GM12878 (cell line): Measurements from ENCODE around the gene RSRC1. TPM values are rescaled to one million over a fixed set of nuclear protein-coding genes. Genes with fewer than 3 reads are reported as not detected.

Experiments
- ATAC-seq: fragments of 200-7000 bp; cut with Tn5 transposase; 3 replicates; pipeline ENCODE4 v1.9.1; 2020; ENCODE audit warnings: mild to moderate bottlenecking, moderate library complexity
- BruUV-seq: library from RNA; stranded (reverse); fragments of 400-500 nt; replicated peaks from 2 replicates; lab custom pipeline; 2021; lab: Mats Ljungman, UMichigan
- CTCF ChIA-PET: fragments of 300-600 bp; sonication (Branson Sonifier 250); formaldehyde crosslinking; extraction: SDS; loops from one replicate; lab custom pipeline; 2021; ENCODE audit warnings: inconsistent platforms; lab: Yijun Ruan, JAX
- POLR2A ChIA-PET: fragments of 350-600 bp; formaldehyde crosslinking; extraction: SDS; loops from one replicate; lab custom pipeline; 2021; ENCODE audit warnings: inconsistent platforms; lab: Charles Lee
- RAD21 ChIA-PET: fragments of 300-600 bp; sonication (Branson Sonifier 250); formaldehyde crosslinking; loops from one replicate; lab custom pipeline; 2023; ENCODE audit warnings: antibody characterized with exemption; ENCODE audit not compliant: unreplicated experiment; lab: Charles Lee
- SMC1A ChIA-PET: fragments of 300-600 bp; sonication (Branson Sonifier 250); formaldehyde crosslinking; loops from one replicate; lab custom pipeline; 2023; ENCODE audit not compliant: unreplicated experiment, uncharacterized antibody; lab: Charles Lee
- DNase-seq: peaks from one replicate; pipeline ENCODE4 v3.0.0-alpha.2; 2011; ENCODE audit warnings: low read depth, low spot score
- FAIRE-seq: peaks from 3 replicates; lab custom pipeline; 2011; peaks lifted over from hg19 to GRCh38; lab: Jason Lieb, UNC
- H2AFZ ChIP-seq: 2 replicates; pipeline ENCODE4 v1.6.0; 2011; ENCODE audit warnings: low read depth, low read length, control low read depth; ENCODE audit not compliant: control insufficient read depth
- H3K27ac ChIP-seq: 2 replicates; pipeline ENCODE4 v1.5.1; 2011; ENCODE audit warnings: control low read depth; ENCODE audit not compliant: control insufficient read depth, insufficient read depth
- H3K27me3 ChIP-seq, 2 experiments: replicated peaks in 1 of 2; 2 replicates each; pipeline versions ENCODE4 v1.6.0 to v1.6.1; 2011; ENCODE audit warnings: low read length in 1 of 2; ENCODE audit not compliant: control insufficient read depth in 2 of 2, insufficient read depth in 2 of 2
- H3K36me3 ChIP-seq, 2 experiments: 2 replicates each; pipeline ENCODE4 v1.5.1; 2011; ENCODE audit warnings: low read length in 1 of 2; ENCODE audit not compliant: control insufficient read depth in 2 of 2, insufficient read depth in 2 of 2
- H3K4me1 ChIP-seq: 2 replicates; pipeline ENCODE4 v1.6.1; 2011; ENCODE audit warnings: mild to moderate bottlenecking, low read length, moderate library complexity, mixed read lengths; ENCODE audit not compliant: control insufficient read depth, insufficient read depth
- H3K4me2 ChIP-seq: 2 replicates; pipeline ENCODE4 v1.6.0; 2011; ENCODE audit warnings: control low read depth; ENCODE audit not compliant: control insufficient read depth, insufficient read depth
- H3K4me3 ChIP-seq: fragments of 200-600 bp; sonication (generic); 2 replicates; pipeline ENCODE4 v1.5.1; 2016
- H3K79me2 ChIP-seq: 2 replicates; pipeline ENCODE4 v1.6.0; 2011; ENCODE audit warnings: low read length; ENCODE audit not compliant: control insufficient read depth, insufficient read depth
- H3K9ac ChIP-seq: 2 replicates; pipeline ENCODE4 v1.8.0; 2011; ENCODE audit warnings: low read length, control low read depth, mixed read lengths; ENCODE audit not compliant: control insufficient read depth, insufficient read depth
- H3K9me3 ChIP-seq: replicated peaks from 3 replicates; pipeline ENCODE4 v1.5.1; 2011; ENCODE audit warnings: mild to moderate bottlenecking, low read length; ENCODE audit not compliant: control insufficient read depth, insufficient read depth
- H4K20me1 ChIP-seq: 2 replicates; pipeline ENCODE4 v1.6.0; 2011; ENCODE audit not compliant: control insufficient read depth, insufficient read depth
- ASH2L ChIP-seq: fragments of 300-600, 200-600 bp; sonication (generic); IDR thresholded peaks from 2 replicates; pipeline ENCODE4 v1.6.1; 2017; ENCODE audit warnings: low read depth, mild to moderate bottlenecking, borderline replicate concordance
- CBX3 ChIP-seq: fragments of 200-600 bp; sonication (generic); IDR thresholded peaks from 2 replicates; pipeline ENCODE4 v1.6.1; 2016; ENCODE audit warnings: low read depth, borderline replicate concordance
- HDAC6 ChIP-seq: fragments of 200-600 bp; sonication (generic); IDR thresholded peaks from one replicate; pipeline ENCODE4 v1.8.0; 2017; ENCODE audit warnings: antibody characterized with exemption; ENCODE audit not compliant: unreplicated experiment
- HDGF ChIP-seq: fragments of 450-650 bp; IDR thresholded peaks from 2 replicates; pipeline ENCODE4 v1.6.1; 2016; ENCODE audit warnings: antibody characterized with exemption
- MYC ChIP-seq: IDR thresholded peaks from 2 replicates; pipeline ENCODE4 v1.6.1; 2011; ENCODE audit warnings: mild to moderate bottlenecking, low read length, moderate library complexity, inconsistent platforms; ENCODE audit not compliant: insufficient read depth, insufficient replicate concordance, insufficient read length, severe bottlenecking
- POU2F2 ChIP-seq: IDR thresholded peaks from 3 replicates; pipeline ENCODE4 v1.6.1; 2011; ENCODE audit warnings: low read depth, mild to moderate bottlenecking, low read length, borderline replicate concordance
- SREBF2 ChIP-seq: IDR thresholded peaks from 2 replicates; pipeline ENCODE4 v1.6.1; 2012; ENCODE audit warnings: mild to moderate bottlenecking, low read length
- TBL1XR1 ChIP-seq: IDR thresholded peaks from 2 replicates; pipeline ENCODE4 v1.6.1; 2012; ENCODE audit warnings: low read depth, low read length, improper control_type of control experiment
- TCF3 ChIP-seq: IDR thresholded peaks from 2 replicates; pipeline ENCODE4 v1.6.1; 2012; ENCODE audit warnings: low read depth, mild to moderate bottlenecking, low read length, borderline replicate concordance; ENCODE audit not compliant: insufficient read depth
- WGBS: methylation state at CpG from one replicate; pipeline ENCODE4 v1.1.6; 2016; ENCODE audit warnings: low lambda C conversion rate; ENCODE audit not compliant: insufficient replicate concordance, insufficient coverage; ENCODE audit errors: missing lambda C conversion rate; 5-methylcytosine and 5-hydroxymethylcytosine counted together
- in situ Hi-C: fragments of 300-500 bp; cut with MboI; formaldehyde crosslinking; loops from 9 replicates; pipeline ENCODE4 v1.14.3; 2018; ENCODE audit warnings: mixed read lengths
- intact Hi-C: fragments of 100-400 bp; cut with micrococcal nuclease; formaldehyde crosslinking; loops from one replicate; pipeline ENCODE4 v1.14.2; 2022; ENCODE audit not compliant: unreplicated experiment
- polyA plus RNA-seq, 11 experiments: library from polyadenylated mRNA; depleted of rRNA in 4 of 11; unstranded in 6 of 11; stranded (reverse) in 5 of 11; fragments of >200 nt; fragmentation: Nextera tagmentation in 4 of 11; fragmentation: Illumina TruSeq in 1 of 11; extraction: Ambion mirVana in 4 of 11; extraction: Trizol in 1 of 11; gene quantifications; 1 replicate in 1 of 11; 2 replicates in 10 of 11; pipeline versions ENCODE4 v1.2.1 to v1.2.3, GENCODE V29; 2011 to 2016; ENCODE audit warnings: inconsistent platforms in 2 of 11, missing spikeins in 2 of 11, low read depth in 1 of 11
- total RNA-seq, 4 experiments: library from RNA; depleted of rRNA in 3 of 4; stranded (reverse); fragments of >200 nt in 3 of 4; fragmentation: Illumina TruSeq in 1 of 4; extraction: Trizol in 1 of 4; gene quantifications; 2 replicates each; pipeline versions ENCODE4 v1.2.1 to v1.2.3, GENCODE V29; 2013 to 2021
- TF ChIP-seq, protein P1 (sequence below): IDR thresholded peaks from 2 replicates; pipeline ENCODE4 v1.6.1; 2011; ENCODE audit warnings: low read depth, low read length, improper control_type of control experiment, borderline replicate concordance
- TF ChIP-seq, protein P2 (sequence below): fragments of 450-650 bp; IDR thresholded peaks from 2 replicates; pipeline ENCODE4 v1.6.1; 2018; ENCODE audit warnings: mild to moderate bottlenecking, low read depth, moderate library complexity; ENCODE audit not compliant: partially characterized antibody

Gene RSRC1
- total and polyA plus RNA-seq, 10 of the 15 experiments (the other 5 are each of a cell fraction or from before 2014, with no cell fraction given), result 16.4 to 85.9 (median 42.0) TPM

DNA sequence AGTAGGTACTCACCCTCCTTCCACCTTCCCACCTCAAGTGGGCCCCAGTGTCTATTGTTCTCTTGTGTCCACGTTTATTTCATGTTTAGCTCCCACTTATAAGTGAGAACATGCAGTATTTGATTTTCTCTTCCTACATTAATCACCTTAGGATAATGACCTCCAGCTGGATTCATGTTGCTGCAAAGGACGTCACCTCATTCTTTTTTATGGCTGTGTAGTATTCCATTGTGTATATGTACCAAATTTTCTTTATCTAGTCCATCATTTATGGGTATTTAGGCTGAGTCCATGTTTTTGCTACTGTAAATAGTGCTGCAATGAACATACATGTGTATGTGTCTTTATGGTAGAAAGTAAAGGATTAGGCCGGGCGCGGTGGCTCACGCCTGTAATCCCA is 455.2 kb downstream of the RSRC1 start (continued):
- no peak for TF ChIP-seq MYC
- TF ChIP-seq SREBF2, result no peak

DNA sequence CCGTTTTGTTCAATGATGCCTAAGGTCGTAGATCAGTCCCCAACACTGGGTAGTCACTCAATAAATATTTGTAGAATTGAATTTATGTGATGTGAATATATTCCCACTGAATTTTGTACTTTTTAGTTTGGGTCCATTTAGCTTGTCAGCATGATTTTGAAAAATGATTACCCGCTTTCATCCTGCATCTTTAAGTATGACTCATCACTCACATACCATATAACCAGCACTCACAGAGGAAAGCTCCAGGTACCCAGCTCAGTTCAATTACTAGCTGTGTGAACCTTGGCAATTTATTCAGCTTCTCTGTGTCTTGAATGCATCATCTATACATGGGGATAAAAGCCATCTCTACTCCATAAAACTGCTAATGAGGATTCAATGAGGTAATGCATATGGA is 458.9 kb downstream of the RSRC1 start:
- no peak overlapping the region for H2AFZ ChIP-seq
- intact Hi-C loops, result no loop called here
- H3K4me1 ChIP-seq, result no peaks in the 10 kb centered on the region
- RAD21 ChIA-PET, result no interaction called here
- no peaks in the 10 kb centered on the region for H4K20me1 ChIP-seq
- POLR2A ChIA-PET, result no interaction called here
- CTCF ChIA-PET, result interaction anchor here (0.6 to 0.8 kb wide), 2 partner anchors 38 to 951 kb away, joined by 3 read pairs; no protein-coding TSS in a partner anchor
- SMC1A ChIA-PET, result interaction anchor here (1.1 to 3.0 kb wide), 2 partner anchors 11 to 15 kb away, joined by 3 to 10 read pairs; no protein-coding TSS in a partner anchor
- no peak overlapping the region for H3K4me3 ChIP-seq
- H3K27me3 ChIP-seq, result 0 out of 4 replicates have a peak, but pooled peaks cover 0 to 2% of the 10 kb centered on the region in 2 experiments
- in situ Hi-C loops, result no loop called here
- H3K79me2 ChIP-seq, result no peaks in the 10 kb centered on the region
- no peak overlapping the region for H3K9ac ChIP-seq
- ATAC-seq, result no peak
- no peaks in the 10 kb centered on the region for H3K36me3 ChIP-seq
- no peak overlapping the region for H3K4me2 ChIP-seq
- no peak overlapping the region for H3K27ac ChIP-seq
- WGBS, result 60% methylated on average over 3 of the region's 3 CpGs
- H3K9me3 ChIP-seq, result no peaks in the 10 kb centered on the region
- no peak for DNase-seq
- FAIRE-seq, result no peak
- BruUV-seq, result no TSS peak
- no peak for TF ChIP-seq TBL1XR1

DNA sequence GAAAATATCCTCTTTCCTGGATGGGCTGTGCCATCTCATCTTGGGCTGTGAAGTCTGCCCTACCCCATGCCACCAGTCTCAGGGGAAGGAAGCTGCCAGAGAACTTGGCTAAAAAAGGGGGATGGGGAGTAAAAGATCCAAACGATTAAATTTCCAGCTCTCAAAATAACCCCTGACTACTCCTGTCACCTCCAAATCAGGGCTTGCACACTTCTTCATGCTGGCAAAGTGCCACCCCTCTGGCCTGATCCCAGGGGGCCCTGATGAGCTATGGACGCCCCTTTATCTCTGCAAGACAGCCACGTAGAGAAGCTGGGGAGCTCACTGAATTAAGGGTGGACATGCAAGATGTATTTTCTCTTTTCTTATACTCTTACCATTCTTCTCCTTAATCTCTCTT is 459.9 kb downstream of the RSRC1 start:
- FAIRE-seq, result no peak
- no peaks in the 10 kb centered on the region for H4K20me1 ChIP-seq
- ATAC-seq, result no peak
- no peak overlapping the region for H3K4me2 ChIP-seq
- DNase-seq, result no peak
- in situ Hi-C loops, result no loop called here
- no peak overlapping the region for H3K4me3 ChIP-seq
- no peak overlapping the region for H3K27ac ChIP-seq
- no peaks in the 10 kb centered on the region for H3K4me1 ChIP-seq
- 29% methylated on average over 3 of the region's 3 CpGs for WGBS
- no peaks in the 10 kb centered on the region for H3K36me3 ChIP-seq
- no peaks in the 10 kb centered on the region for H3K9me3 ChIP-seq
- ChIA-PET SMC1A (interaction anchor here (3.0 kb wide), 1 partner anchor 14 kb away, joined by 10 read pairs; no protein-coding TSS in a partner anchor), CTCF (interaction anchor here (1.3 to 2.1 kb wide), 3 partner anchors 10 to 75 kb away, joined by 4 to 13 read pairs (median 8); partner anchors contain the start of gene GFM1), POLR2A (interaction anchor here (0.9 kb wide), 1 partner anchor 8 kb away, joined by 3 read pairs; no protein-coding TSS in a partner anchor), RAD21 (no interaction called here)
- 0 out of 4 replicates have a peak, but pooled peaks cover 0 to 2% of the 10 kb centered on the region in 2 experiments for H3K27me3 ChIP-seq
- intact Hi-C loops, result no loop called here
- no peak overlapping the region for H2AFZ ChIP-seq
- H3K9ac ChIP-seq, result no peak overlapping the region
- no peaks in the 10 kb centered on the region for H3K79me2 ChIP-seq
- BruUV-seq, result no TSS peak
- TF ChIP-seq ASH2L, result no peak
- no peak for TF ChIP-seq HDGF
- TF ChIP-seq, protein P1, sequence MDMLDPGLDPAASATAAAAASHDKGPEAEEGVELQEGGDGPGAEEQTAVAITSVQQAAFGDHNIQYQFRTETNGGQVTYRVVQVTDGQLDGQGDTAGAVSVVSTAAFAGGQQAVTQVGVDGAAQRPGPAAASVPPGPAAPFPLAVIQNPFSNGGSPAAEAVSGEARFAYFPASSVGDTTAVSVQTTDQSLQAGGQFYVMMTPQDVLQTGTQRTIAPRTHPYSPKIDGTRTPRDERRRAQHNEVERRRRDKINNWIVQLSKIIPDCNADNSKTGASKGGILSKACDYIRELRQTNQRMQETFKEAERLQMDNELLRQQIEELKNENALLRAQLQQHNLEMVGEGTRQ, result no peak
- no peak for TF ChIP-seq POU2F2
- TF ChIP-seq TCF3, result no peak
- TF ChIP-seq, protein P2, sequence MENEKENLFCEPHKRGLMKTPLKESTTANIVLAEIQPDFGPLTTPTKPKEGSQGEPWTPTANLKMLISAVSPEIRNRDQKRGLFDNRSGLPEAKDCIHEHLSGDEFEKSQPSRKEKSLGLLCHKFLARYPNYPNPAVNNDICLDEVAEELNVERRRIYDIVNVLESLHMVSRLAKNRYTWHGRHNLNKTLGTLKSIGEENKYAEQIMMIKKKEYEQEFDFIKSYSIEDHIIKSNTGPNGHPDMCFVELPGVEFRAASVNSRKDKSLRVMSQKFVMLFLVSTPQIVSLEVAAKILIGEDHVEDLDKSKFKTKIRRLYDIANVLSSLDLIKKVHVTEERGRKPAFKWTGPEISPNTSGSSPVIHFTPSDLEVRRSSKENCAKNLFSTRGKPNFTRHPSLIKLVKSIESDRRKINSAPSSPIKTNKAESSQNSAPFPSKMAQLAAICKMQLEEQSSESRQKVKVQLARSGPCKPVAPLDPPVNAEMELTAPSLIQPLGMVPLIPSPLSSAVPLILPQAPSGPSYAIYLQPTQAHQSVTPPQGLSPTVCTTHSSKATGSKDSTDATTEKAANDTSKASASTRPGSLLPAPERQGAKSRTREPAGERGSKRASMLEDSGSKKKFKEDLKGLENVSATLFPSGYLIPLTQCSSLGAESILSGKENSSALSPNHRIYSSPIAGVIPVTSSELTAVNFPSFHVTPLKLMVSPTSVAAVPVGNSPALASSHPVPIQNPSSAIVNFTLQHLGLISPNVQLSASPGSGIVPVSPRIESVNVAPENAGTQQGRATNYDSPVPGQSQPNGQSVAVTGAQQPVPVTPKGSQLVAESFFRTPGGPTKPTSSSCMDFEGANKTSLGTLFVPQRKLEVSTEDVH, result no peak
- TF ChIP-seq HDAC6, result no peak
- TF ChIP-seq CBX3, result no peak
